Hypothalamus (tissue), 51 donors: Measurements from ENCODE around the gene SKAP1.

Experiments used
- DNase-seq, 51 donors: peaks; one replicate each; lab custom pipeline; 2025; lab: John Stamatoyannopoulos, UW

Gene SKAP1

DNA sequence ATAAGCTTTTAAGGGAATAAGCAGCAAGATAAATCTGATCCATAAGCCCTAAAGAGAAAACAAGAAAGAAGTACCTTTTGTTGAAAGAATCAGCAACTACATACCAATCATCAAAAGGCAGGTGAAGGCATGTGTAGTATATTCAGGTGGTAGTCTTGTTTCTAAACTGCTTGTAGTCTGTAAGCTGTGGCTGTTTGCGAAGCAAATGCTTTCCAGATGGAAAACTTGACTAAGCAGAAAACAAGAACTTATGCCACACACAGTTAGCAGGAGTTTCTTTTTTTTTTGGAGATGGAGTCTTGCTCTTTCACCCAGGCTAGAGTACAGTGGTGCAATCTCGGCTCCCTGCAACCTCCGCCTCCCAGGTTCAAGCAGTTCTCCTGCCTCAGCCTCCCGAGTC lies 334.4 kb downstream of the SKAP1 start:
- no peak for DNase-seq

DNA sequence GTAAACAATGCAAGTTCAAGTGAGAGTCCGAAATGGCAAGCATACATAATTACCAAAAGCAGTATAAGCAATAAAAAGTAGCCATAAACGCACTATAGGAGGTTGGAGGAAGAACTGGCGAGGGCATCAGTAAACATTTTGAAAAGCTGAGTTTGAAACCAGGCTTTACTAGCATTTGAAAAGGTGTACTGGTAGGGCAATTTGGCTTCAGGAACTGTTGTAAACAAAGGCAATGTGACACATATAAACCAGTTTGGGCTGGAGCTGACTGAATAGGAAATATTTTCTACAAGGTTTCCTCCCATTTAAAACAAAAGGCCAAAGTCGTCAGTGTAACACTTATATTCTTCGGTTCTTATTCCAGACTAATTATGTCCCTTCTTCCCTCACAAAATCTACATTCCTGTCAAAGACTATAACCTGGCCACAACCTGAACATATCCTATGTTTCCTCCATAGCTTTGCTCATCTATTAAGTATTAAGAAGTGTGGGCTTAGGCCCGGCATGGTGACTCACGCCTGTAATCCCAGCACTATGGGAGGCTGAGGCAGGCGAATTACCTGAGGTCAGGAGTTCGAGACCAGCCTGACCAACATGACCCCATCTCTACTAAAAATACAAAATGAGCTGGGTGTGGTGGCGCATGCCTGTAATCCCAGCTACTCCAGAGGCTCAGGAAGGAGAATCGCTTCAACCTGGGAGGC lies 336.5 kb downstream of the SKAP1 start:
- no peak for DNase-seq

DNA sequence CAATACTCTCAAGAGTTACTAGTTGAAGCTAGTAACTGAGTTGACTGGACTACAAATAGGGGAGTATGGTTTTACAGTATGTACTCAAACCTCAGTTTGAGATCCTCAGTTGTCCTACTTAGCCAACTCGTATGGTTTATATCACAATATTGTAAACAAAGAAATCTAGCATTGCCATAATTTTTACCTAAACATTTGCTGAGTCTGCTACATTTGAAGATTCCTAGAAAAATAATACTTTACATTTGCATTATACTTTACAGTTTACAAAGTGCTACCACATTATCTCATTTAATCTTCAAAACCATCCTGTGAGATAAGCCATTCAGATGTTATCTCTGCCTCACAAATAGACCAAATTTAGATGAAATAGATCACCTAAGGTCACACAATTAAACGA lies 345.1 kb downstream of the SKAP1 start:
- no peak for DNase-seq
